OCI-LY1 (cell line): ENCODE measurements around the gene DMD.

Experiments used
- H2AFZ ChIP-seq: fragments of 200-600 bp; sonication (generic), shearing (Covaris generic); 2 replicates; pipeline ENCODE4 v1.6.0; 2014; ENCODE audit warnings: antibody characterized with exemption, mild to moderate bottlenecking, low read length
- H3F3A ChIP-seq: fragments of 200-600 bp; sonication (generic), shearing (Covaris generic); 2 replicates; pipeline ENCODE4 v1.6.0; 2014; ENCODE audit warnings: mild to moderate bottlenecking, antibody characterized with exemption, low read length, moderate library complexity; ENCODE audit not compliant: insufficient read depth
- H3K27ac ChIP-seq: fragments of 200-600 bp; sonication (generic); 2 replicates; pipeline ENCODE4 v1.5.1; 2014; ENCODE audit warnings: low read length, mixed run types, mild to moderate bottlenecking, low read depth; ENCODE audit not compliant: poor library complexity, severe bottlenecking
- H3K27me3 ChIP-seq: fragments of 200-600 bp; sonication (generic); 2 replicates; pipeline ENCODE4 v1.6.0; 2014; ENCODE audit warnings: antibody characterized with exemption, mild to moderate bottlenecking, low read length, moderate library complexity; ENCODE audit not compliant: insufficient read depth
- H3K36me3 ChIP-seq: fragments of 200-600 bp; sonication (generic); 2 replicates; pipeline ENCODE4 v1.6.1; 2014; ENCODE audit warnings: mild to moderate bottlenecking, antibody characterized with exemption, low read length, moderate library complexity, mixed read lengths; ENCODE audit not compliant: insufficient read depth
- H3K4me1 ChIP-seq: fragments of 200-600 bp; sonication (generic); 2 replicates; pipeline ENCODE4 v1.5.1; 2014; ENCODE audit warnings: mild to moderate bottlenecking, low read length, moderate library complexity; ENCODE audit not compliant: insufficient read depth, severe bottlenecking
- H3K4me2 ChIP-seq: fragments of 200-600 bp; sonication (generic), shearing (Covaris generic); 2 replicates; pipeline ENCODE4 v1.6.1; 2014; ENCODE audit warnings: low read length
- H3K4me3 ChIP-seq: fragments of 200-600 bp; sonication (generic); 2 replicates; pipeline ENCODE4 v1.5.1; 2014; ENCODE audit warnings: low read length, low read depth, mild to moderate bottlenecking, mixed read lengths; ENCODE audit not compliant: poor library complexity, severe bottlenecking
- H3K79me2 ChIP-seq: fragments of 200-600 bp; shearing (Covaris generic); 2 replicates; pipeline ENCODE4 v1.6.1; 2016; ENCODE audit warnings: mixed run types, low read length, mixed read lengths; ENCODE audit not compliant: insufficient read depth
- H3K9ac ChIP-seq: fragments of 200-600 bp; sonication (generic), shearing (Covaris generic); 2 replicates; pipeline ENCODE4 v1.6.1; 2014; ENCODE audit warnings: mild to moderate bottlenecking, low read length, mixed read lengths
- H3K9me2 ChIP-seq: fragments of 200-600 bp; sonication (generic), shearing (Covaris generic); 2 replicates; pipeline ENCODE4 v1.6.1; 2014; ENCODE audit warnings: low read depth, mild to moderate bottlenecking, low read length, mixed read lengths
- H3K9me3 ChIP-seq: fragments of 200-600 bp; shearing (Covaris generic); 2 replicates; pipeline ENCODE4 v1.6.1; 2014; ENCODE audit warnings: low read length, mixed read lengths
- H4K20me1 ChIP-seq: fragments of 200-600 bp; sonication (generic), shearing (Covaris generic); 2 replicates; pipeline ENCODE4 v1.6.0; 2016; ENCODE audit warnings: mild to moderate bottlenecking, low read length; ENCODE audit not compliant: insufficient read depth
- CTCF ChIP-seq: fragments of 200-600 bp; sonication (generic), shearing (Covaris generic); IDR thresholded peaks from 2 replicates; pipeline ENCODE4 v1.5.1; 2017; ENCODE audit warnings: mild to moderate bottlenecking, antibody characterized with exemption, low read length, moderate library complexity, mixed read lengths
- EZH2 ChIP-seq: fragments of 200-600 bp; sonication (generic), shearing (Covaris generic); IDR thresholded peaks from 2 replicates; pipeline ENCODE4 v1.8.0; 2017; ENCODE audit warnings: borderline replicate concordance, mixed run types, mild to moderate bottlenecking, antibody characterized with exemption, low read length, moderate library complexity, mixed read lengths

The DMD gene

GRCh38 chrX:32048285-32048684 is 1163.1 kb downstream of the DMD start:
- no peaks in the 10 kb centered on the region for H3K36me3 ChIP-seq
- no peaks in the 10 kb centered on the region for H3K9me2 ChIP-seq
- H4K20me1 ChIP-seq: no peaks in the 10 kb centered on the region
- H3K27ac ChIP-seq: no peak overlapping the region
- no peaks in the 10 kb centered on the region for H3K79me2 ChIP-seq
- no peaks in the 10 kb centered on the region for H3K9me3 ChIP-seq
- no peak overlapping the region for H3K9ac ChIP-seq
- TF ChIP-seq EZH2 (no peak), CTCF (no peak)
- no peaks in the 10 kb centered on the region for H3K4me1 ChIP-seq
- no peak overlapping the region for H2AFZ ChIP-seq
- H3K27me3 ChIP-seq: no peaks in the 10 kb centered on the region
- no peak overlapping the region for H3K4me3 ChIP-seq
- H3F3A ChIP-seq: no peaks in the 10 kb centered on the region
- H3K4me2 ChIP-seq: no peak overlapping the region

GRCh38 chrX:32045149-32045548 is 1166.2 kb downstream of the DMD start:
- no peaks in the 10 kb centered on the region for H3K27me3 ChIP-seq
- no peak overlapping the region for H2AFZ ChIP-seq
- H4K20me1 ChIP-seq: no peaks in the 10 kb centered on the region
- H3K4me1 ChIP-seq: no peaks in the 10 kb centered on the region
- no peaks in the 10 kb centered on the region for H3F3A ChIP-seq
- no peaks in the 10 kb centered on the region for H3K9me3 ChIP-seq
- H3K4me3 ChIP-seq: no peak overlapping the region
- no peaks in the 10 kb centered on the region for H3K36me3 ChIP-seq
- TF ChIP-seq CTCF (no peak), EZH2 (no peak)
- H3K27ac ChIP-seq: no peak overlapping the region
- no peak overlapping the region for H3K4me2 ChIP-seq
- H3K9me2 ChIP-seq: no peaks in the 10 kb centered on the region
- no peak overlapping the region for H3K9ac ChIP-seq
- H3K79me2 ChIP-seq: no peaks in the 10 kb centered on the region

- Histone ChIP-seq H3K79me2 (no peaks in the 10 kb centered on the region), H3K4me2 (no peak overlapping the region), H3K9me2 (no peaks in the 10 kb centered on the region), H2AFZ (no peak overlapping the region), H3K4me1 (no peaks in the 10 kb centered on the region), H3K36me3 (no peaks in the 10 kb centered on the region), H3F3A (no peaks in the 10 kb centered on the region), H3K4me3 (no peak overlapping the region), H3K27ac (no peak overlapping the region), H3K9me3 (no peaks in the 10 kb centered on the region), H3K9ac (no peak overlapping the region), H3K27me3 (no peaks in the 10 kb centered on the region), H4K20me1 (no peaks in the 10 kb centered on the region)
- TF ChIP-seq CTCF: no peak
- no peak for TF ChIP-seq EZH2
These were observed 1170.2 kb downstream of the DMD start for GRCh38 chrX:32041181-32041580.
